ENCODE measurements around the gene KPNA2. TPM values are rescaled to one million over a fixed set of nuclear protein-coding genes. Genes with fewer than 3 reads are reported as not detected.

KPNA2 gene
- total and polyA plus RNA-seq, 2 of the 13 experiments (the other 11 are each of a cell fraction or from before 2014, with no cell fraction given): 111 to 305 TPM

GRCh38 chr17:67995570-67996263 lies 39.8 kb upstream of the KPNA2 start (continued):
- TF ChIP-seq SNAPC5 (CRISPR knock-in tag; IDR thresholded peaks at IDR 0.05; ENCODE audit: borderline replicate concordance): no peak
- no peak for TF ChIP-seq YY1 (IDR thresholded peaks at IDR 0.05; ENCODE audit: insufficient read depth, insufficient replicate concordance, low read depth, low read length)
- no peak for TF ChIP-seq MIER2 (CRISPR knock-in tag; IDR thresholded peaks at IDR 0.05)
- TF ChIP-seq, protein P1, sequence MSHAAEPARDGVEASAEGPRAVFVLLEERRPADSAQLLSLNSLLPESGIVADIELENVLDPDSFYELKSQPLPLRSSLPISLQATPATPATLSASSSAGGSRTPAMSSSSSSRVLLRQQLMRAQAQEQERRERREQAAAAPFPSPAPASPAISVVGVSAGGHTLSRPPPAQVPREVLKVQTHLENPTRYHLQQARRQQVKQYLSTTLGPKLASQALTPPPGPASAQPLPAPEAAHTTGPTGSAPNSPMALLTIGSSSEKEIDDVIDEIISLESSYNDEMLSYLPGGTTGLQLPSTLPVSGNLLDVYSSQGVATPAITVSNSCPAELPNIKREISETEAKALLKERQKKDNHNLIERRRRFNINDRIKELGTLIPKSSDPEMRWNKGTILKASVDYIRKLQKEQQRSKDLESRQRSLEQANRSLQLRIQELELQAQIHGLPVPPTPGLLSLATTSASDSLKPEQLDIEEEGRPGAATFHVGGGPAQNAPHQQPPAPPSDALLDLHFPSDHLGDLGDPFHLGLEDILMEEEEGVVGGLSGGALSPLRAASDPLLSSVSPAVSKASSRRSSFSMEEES (CRISPR knock-in tag; IDR thresholded peaks at IDR 0.05): no peak
- TF ChIP-seq HDAC6 (IDR thresholded peaks at IDR 0.05; ENCODE audit: low read depth, low read length): no peak
- peak; percentile 35; the same call in 1 of the 2 replicates for TF ChIP-seq SAP130 (CRISPR knock-in tag; IDR thresholded peaks at IDR 0.05; ENCODE audit: low read depth)
- peak; percentile 77 for TF ChIP-seq KDM2A (CRISPR knock-in tag; IDR thresholded peaks at IDR 0.05; ENCODE audit: borderline replicate concordance, low read depth)
- no peak for TF ChIP-seq KDM6A (CRISPR knock-in tag; IDR thresholded peaks at IDR 0.05; ENCODE audit: low read depth)
- TF ChIP-seq ZNF574 (CRISPR knock-in tag; IDR thresholded peaks at IDR 0.05): no peak
- no peak for TF ChIP-seq RXRB (CRISPR knock-in tag; IDR thresholded peaks at IDR 0.05; ENCODE audit: borderline replicate concordance)
- TF ChIP-seq ZNF687 (CRISPR knock-in tag; IDR thresholded peaks at IDR 0.05): peak; percentile 58
- TF ChIP-seq HMG20A (CRISPR knock-in tag; IDR thresholded peaks at IDR 0.05; ENCODE audit: borderline replicate concordance): no peak
- no peak for TF ChIP-seq RARG (CRISPR knock-in tag; IDR thresholded peaks at IDR 0.05; ENCODE audit: low read depth)
- peak; percentile 35 for TF ChIP-seq RBM39 (IDR thresholded peaks at IDR 0.05; ENCODE audit: low read depth, low read length, poor library complexity, severe bottlenecking)
- no peak for TF ChIP-seq PHF20 (CRISPR knock-in tag; IDR thresholded peaks at IDR 0.05)
- no peak for TF ChIP-seq ZNF570 (CRISPR knock-in tag; IDR thresholded peaks at IDR 0.05; ENCODE audit: borderline replicate concordance)
- peak; percentile 50 for TF ChIP-seq CTCF (CRISPR knock-in tag; IDR thresholded peaks at IDR 0.05)

Measured in HepG2 (cell line).